GM21360 (cell line): ENCODE results near the gene TSHZ3.

Source experiments
- ATAC-seq: cut with Tn5 transposase; IDR thresholded peaks from one replicate; pipeline ENCODE4 v1.9.1; 2021; ENCODE audit warnings: mild to moderate bottlenecking, moderate library complexity; ENCODE audit not compliant: unreplicated experiment

Gene TSHZ3

GRCh38 chr19:31354316-31354715, 5.1 kb upstream of the TSHZ3 start:
- no peak for ATAC-seq

- no peak for ATAC-seq
These were observed 4.6 kb upstream of the TSHZ3 start for GRCh38 chr19:31353833-31354232.

GRCh38 chr19:31352782-31353651, 3.8 kb upstream of the TSHZ3 start:
- no peak for ATAC-seq

- no peak for ATAC-seq
These were observed 3.1 kb upstream of the TSHZ3 start for GRCh38 chr19:31352296-31352781.

- no peak for ATAC-seq
These were observed 2.6 kb upstream of the TSHZ3 start for GRCh38 chr19:31351855-31352195.

GRCh38 chr19:31351056-31351854, 2.0 kb upstream of the TSHZ3 start:
- no peak for ATAC-seq

- ATAC-seq: no peak
These were observed 1.4 kb upstream of the TSHZ3 start for GRCh38 chr19:31350693-31351055.

- no peak for ATAC-seq
These were observed 927 bp upstream of the TSHZ3 start for GRCh38 chr19:31350033-31350692.

GRCh38 chr19:31348481-31349159, 616 bp downstream of the TSHZ3 start:
- ATAC-seq: no peak

GRCh38 chr19:31347828-31348392, 1.3 kb downstream of the TSHZ3 start:
- no peak for ATAC-seq

GRCh38 chr19:31347354-31347753, 1.9 kb downstream of the TSHZ3 start:
- ATAC-seq: no peak

- ATAC-seq: no peak
These were observed 2.8 kb downstream of the TSHZ3 start for GRCh38 chr19:31346184-31347059.

GRCh38 chr19:31344403-31344802, 4.8 kb downstream of the TSHZ3 start:
- no peak for ATAC-seq

- no peak for ATAC-seq
These were observed 6.3 kb downstream of the TSHZ3 start for GRCh38 chr19:31342926-31343325.

GRCh38 chr19:31340042-31341025, 8.9 kb downstream of the TSHZ3 start:
- ATAC-seq: no peak

- ATAC-seq: no peak
These were observed 9.8 kb downstream of the TSHZ3 start for GRCh38 chr19:31339411-31339810.

GRCh38 chr19:31338069-31338776, 11.0 kb downstream of the TSHZ3 start:
- ATAC-seq: no peak
